Activated CD4-positive, alpha-beta T cell treated with anti-CD3 and anti-CD28 coated beads, Interleukin-2, amount 10 ng/mL, durations not matched to agents 24 days and 14 days (primary cell): ENCODE measurements around the gene TRAM2. TPM values are rescaled to one million over a fixed set of nuclear protein-coding genes. Genes with fewer than 3 reads are reported as not detected.

Source experiments
- DNase-seq: peaks from one replicate; pipeline ENCODE4 v3.0.0; 2022
- H3K27ac Mint-ChIP-seq: one replicate; pipeline ENCODE4 v1.8.0; 2022; ENCODE audit warnings: mild to moderate bottlenecking, mixed read lengths
- H3K27me3 Mint-ChIP-seq: one replicate; pipeline ENCODE4 v1.8.0; 2022; ENCODE audit warnings: mixed read lengths
- H3K36me3 Mint-ChIP-seq: one replicate; pipeline ENCODE4 v1.8.0; 2022; ENCODE audit warnings: low read depth, mild to moderate bottlenecking, mixed read lengths
- H3K4me1 Mint-ChIP-seq: one replicate; pipeline ENCODE4 v1.8.0; 2021; ENCODE audit warnings: mixed read lengths
- H3K4me3 Mint-ChIP-seq: one replicate; pipeline ENCODE4 v1.8.0; 2022; ENCODE audit warnings: mild to moderate bottlenecking, moderate library complexity, mixed read lengths
- H3K9me3 Mint-ChIP-seq: one replicate; pipeline ENCODE4 v1.8.0; 2021; ENCODE audit warnings: mixed read lengths
- intact Hi-C: fragments of 100-400 bp; cut with micrococcal nuclease; formaldehyde crosslinking; loops from one replicate; pipeline ENCODE4 v1.15.1; 2023
- total RNA-seq: library from RNA; stranded (reverse); gene quantifications from 2 replicates; pipeline ENCODE4 v1.2.3, GENCODE V29; 2022

The TRAM2 gene
- total RNA-seq, 1 donor from 2014 or later: 2.6 TPM

DNA sequence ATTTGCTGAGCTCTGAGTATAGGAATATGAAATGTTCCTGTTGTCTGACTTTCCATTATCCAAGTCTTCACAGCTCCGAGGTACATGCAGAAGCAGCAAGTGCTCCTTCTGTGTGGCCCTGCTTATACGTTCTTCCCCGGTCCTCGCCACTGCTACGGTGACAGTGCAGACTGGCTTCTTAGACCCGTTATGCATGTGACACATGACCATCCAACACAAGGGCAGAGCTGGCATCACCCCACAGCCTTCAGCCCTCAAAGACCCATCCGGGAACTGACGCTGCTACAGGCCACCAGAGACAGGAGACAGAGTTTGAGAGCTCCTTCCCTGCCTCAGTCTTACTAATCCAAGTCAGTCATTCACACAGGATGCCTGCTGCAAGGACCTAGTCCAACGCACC is 70.4 kb downstream of the TRAM2 start:
- H3K27me3 Mint-ChIP-seq: no peaks in the 10 kb centered on the region
- no peaks in the 10 kb centered on the region for H3K4me1 Mint-ChIP-seq
- no peaks in the 10 kb centered on the region for H3K9me3 Mint-ChIP-seq
- peaks cover 3% of the 10 kb centered on the region for H3K36me3 Mint-ChIP-seq
- intact Hi-C loops: no loop called here
- no peak for DNase-seq
- no peak overlapping the region for H3K27ac Mint-ChIP-seq
- no peak overlapping the region for H3K4me3 Mint-ChIP-seq

DNA sequence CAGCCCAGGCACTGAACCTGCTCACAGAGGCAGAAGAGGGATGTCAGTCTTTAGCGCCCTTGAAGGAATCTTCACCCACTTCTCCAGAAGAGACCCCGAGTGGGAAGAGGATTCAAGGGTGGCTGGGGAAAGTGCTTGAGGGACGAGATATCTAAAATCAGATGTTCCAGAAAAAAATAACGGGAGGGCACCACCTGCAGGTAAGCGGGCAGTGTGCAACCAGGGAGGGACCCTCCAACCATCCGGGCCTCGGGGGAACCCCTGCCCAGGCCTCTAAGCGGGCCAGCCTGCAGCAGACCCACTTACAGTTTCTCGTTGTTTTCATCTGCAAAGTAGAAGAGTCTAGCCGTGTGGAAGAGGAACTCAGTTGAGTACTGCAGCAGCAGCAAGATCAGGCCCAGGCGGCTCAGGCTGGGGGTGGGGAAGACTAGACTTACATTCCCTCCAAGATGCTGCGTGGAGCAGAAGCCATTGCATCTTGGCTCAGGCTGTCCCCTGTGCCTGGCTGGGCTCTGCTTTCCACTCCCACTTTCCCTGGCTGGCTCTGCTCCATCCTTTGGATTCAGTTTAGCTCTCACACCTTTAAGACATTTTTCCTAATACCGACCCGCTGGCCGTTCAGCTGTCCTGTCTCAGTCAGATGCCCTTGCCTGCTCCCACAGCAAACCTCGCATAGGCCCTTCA is 71.0 kb downstream of the TRAM2 start:
- no peak overlapping the region for H3K27ac Mint-ChIP-seq
- H3K4me3 Mint-ChIP-seq: no peak overlapping the region
- intact Hi-C loops: no loop called here
- H3K27me3 Mint-ChIP-seq: no peaks in the 10 kb centered on the region
- no peak for DNase-seq
- peaks cover 3% of the 10 kb centered on the region for H3K36me3 Mint-ChIP-seq
- no peaks in the 10 kb centered on the region for H3K9me3 Mint-ChIP-seq
- no peaks in the 10 kb centered on the region for H3K4me1 Mint-ChIP-seq

DNA sequence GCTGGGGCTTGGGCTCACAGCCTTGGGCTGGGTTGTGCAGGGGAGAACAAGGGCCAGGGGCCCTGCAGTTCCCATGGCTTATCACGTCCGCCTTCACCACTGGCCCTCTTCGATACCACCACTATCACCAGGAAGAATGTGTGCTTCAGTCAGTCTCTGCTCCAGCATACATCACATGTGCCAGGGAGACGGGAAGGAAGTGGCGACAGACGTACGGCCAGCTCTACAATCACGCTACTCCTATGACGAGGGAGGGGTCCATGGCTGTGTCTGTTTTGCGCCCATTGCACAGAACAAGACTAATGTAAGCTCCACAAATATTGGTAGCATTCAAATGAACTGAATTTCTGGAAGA is 72.1 kb downstream of the TRAM2 start:
- Mint-ChIP-seq H3K4me3 (no peak overlapping the region), H3K4me1 (no peaks in the 10 kb centered on the region), H3K9me3 (no peaks in the 10 kb centered on the region), H3K27ac (no peak overlapping the region), H3K27me3 (no peaks in the 10 kb centered on the region), H3K36me3 (peaks cover 3% of the 10 kb centered on the region)
- intact Hi-C loops: no loop called here
- no peak for DNase-seq

DNA sequence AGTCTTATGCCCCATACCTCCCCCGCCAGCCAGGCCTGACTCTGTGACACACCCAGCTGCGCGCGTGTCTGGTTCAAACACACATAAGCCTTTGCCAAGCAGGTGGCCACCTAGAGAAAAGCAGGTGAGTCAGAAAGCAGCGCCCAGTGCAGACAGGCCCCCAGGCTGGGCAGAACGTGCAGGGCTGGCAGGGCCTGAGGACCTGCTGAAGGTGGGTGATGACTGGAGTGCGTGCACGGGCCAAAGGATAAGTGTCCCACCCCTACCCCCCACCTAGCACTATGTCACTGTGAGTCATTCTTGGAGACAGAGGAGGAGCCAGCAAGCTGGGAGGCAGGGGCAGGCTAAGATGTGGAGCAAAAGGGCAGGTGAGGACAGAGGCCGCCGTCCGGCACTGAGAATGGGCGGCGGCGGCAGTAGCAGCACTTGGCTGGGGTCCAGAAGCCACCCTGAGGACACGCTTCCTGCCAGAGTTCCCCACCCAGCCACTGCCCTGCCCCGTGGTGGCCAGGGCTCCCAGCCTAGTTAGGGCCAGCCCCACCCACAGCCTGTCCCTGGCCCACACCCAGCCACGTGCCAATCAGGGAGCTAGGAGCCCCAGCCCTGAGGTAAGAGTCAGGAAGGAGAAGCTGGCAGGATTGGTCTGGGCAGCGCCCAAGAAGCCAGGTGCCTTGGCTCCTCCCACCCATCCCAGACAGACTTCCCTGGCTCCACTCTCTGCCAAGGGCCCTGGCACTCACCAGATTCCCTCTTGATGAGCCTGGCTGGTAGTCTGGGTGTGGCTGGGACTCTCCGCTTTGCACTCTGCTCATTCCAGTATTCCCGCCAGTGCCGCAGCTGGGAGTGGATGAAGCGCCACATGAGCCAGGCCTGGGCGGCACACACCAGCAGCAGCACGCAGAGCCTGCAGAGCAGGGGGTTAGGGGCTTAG is 72.7 kb downstream of the TRAM2 start:
- no peak overlapping the region for H3K4me3 Mint-ChIP-seq
- H3K36me3 Mint-ChIP-seq: peaks cover 3% of the 10 kb centered on the region
- H3K27ac Mint-ChIP-seq: no peak overlapping the region
- H3K4me1 Mint-ChIP-seq: no peaks in the 10 kb centered on the region
- DNase-seq: no peak
- H3K27me3 Mint-ChIP-seq: no peaks in the 10 kb centered on the region
- intact Hi-C loops: no loop called here
- no peaks in the 10 kb centered on the region for H3K9me3 Mint-ChIP-seq

DNA sequence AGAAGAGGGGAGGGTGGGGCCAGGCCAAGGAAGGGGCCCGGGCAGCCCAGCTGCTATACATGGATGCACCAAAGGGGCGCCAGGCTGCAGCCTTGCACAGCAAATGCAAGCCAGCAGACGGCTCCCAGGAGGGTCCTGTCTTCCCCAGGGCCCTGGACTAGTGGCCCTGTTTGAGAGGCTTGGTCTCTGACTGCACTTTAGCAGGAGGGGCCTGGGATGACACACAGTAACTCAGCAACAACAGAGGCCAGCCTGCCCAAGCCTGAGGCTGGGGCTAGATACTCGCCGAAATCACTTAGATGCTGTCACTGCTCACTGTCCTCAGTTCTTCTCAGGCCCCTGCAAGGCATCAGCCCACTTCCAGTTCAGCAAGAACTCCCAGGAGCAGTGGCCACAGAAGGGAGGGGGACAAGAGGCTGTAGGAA is 73.5 kb downstream of the TRAM2 start:
- Mint-ChIP-seq H3K9me3 (no peaks in the 10 kb centered on the region), H3K27ac (no peak overlapping the region), H3K27me3 (no peaks in the 10 kb centered on the region), H3K4me1 (no peaks in the 10 kb centered on the region), H3K4me3 (no peak overlapping the region), H3K36me3 (no peaks in the 10 kb centered on the region)
- intact Hi-C loops: no loop called here
- DNase-seq: no peak

DNA sequence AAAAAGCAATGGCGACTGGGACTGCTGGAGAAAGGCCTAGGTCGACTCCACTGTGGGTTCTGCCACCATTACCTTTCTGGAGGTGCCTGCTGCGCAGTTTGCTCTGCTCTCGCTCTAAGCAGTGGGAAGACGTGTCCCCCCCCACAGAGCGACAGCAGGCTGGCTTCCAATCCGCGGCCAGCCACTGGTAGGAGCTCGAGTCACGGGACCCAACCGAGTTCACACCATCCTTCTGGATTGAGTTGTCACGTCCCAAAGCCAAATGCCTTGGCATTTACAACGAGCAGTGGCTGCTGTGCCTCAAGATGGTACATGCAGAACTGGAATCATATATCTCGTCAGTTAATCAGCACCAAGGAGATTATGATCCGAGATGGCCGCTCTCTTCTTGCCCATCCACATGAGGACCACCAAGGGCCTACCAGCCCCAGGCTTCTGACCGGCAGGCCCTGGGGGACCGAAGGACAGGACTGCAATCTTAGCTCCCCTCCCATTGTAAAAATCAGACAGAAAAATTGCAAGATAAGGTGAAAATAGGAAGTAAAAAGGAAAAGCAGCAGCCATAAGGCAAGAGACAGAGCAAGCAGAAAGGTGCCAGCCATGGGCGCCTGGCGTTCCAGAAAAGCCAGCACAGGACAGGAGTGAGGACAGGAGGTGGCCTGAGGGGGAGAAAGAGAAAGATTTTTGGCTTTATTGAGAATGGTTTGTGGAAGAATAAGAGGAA is 74.4 kb downstream of the TRAM2 start:
- intact Hi-C loops: no loop called here
- Mint-ChIP-seq H3K9me3 (no peaks in the 10 kb centered on the region), H3K36me3 (no peaks in the 10 kb centered on the region), H3K4me3 (no peak overlapping the region), H3K4me1 (no peaks in the 10 kb centered on the region), H3K27ac (no peak overlapping the region), H3K27me3 (no peaks in the 10 kb centered on the region)
- no peak for DNase-seq

DNA sequence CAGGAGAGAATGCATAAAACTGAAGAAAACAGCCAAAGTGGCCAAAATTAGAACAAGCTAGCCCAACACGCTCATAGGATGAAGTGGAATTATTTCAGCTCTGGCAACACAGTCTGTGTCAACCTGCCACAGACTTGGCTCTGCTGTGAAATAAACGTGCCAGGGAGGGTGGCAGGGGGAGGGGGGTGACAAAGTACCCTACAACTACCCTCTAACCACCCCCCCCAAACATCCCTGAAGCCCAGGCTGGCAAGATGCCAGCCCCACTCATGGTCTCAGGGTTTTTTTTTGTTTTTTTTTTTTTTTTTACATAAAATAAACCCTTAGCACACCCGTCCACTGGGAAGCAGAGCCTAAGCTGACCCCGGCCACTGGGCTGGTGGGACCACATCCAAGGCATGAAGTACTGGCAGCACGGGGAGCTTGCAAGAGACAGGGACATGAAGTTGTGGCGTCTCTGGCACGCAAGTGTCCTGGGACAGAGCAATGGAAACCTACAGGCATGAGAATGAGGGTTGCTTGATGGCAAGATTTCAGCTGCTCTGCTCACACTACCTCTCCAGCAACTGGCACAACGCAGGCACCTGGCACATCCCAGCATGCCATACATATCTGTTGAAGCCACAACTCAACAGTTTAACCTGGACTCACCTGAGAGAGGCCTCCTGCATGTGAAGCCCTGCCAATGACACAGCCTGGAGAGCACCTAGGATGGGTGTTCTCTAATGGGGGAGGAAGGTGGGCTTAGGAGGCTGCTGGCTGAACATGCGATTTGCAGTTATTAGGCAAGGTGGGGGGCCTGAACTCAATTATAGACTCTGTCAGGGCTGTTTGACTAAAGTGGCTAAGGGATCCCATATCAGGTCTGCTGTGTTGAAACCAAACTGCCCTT is 76.4 kb downstream of the TRAM2 start:
- Mint-ChIP-seq H3K9me3 (no peaks in the 10 kb centered on the region), H3K27me3 (no peaks in the 10 kb centered on the region), H3K36me3 (no peaks in the 10 kb centered on the region), H3K27ac (no peak overlapping the region), H3K4me3 (no peak overlapping the region), H3K4me1 (peaks cover 3% of the 10 kb centered on the region)
- no peak for DNase-seq
- intact Hi-C loops: no loop called here

DNA sequence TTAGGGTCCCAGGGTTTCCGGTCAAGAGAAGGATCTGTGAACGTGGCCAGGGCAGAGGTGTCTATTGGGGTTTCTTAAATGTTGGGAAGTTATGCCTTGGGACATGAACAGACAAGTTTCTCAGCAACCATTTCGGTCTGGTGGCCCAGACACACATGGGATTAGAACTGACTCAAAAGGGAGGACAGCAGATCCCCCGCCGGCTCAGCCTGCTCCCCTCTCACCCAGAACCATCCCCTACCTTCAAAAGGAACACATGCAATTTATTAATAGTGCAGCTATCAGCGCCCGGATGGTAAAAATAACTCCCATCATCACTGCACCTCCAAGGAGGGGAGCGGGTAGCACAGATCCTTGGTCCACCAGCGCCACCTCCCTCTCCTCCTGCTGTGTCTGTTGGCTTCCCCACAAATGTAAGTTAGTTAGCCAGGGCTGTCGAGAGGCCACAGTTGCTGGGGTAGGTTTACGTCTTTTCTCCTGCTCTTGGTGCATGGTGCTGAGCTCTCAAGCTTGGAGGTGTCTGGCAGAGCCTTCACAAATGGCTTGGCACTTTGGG is 77.1 kb downstream of the TRAM2 start:
- DNase-seq: no peak
- peaks cover 3% of the 10 kb centered on the region for H3K4me1 Mint-ChIP-seq
- no peak overlapping the region for H3K27ac Mint-ChIP-seq
- H3K9me3 Mint-ChIP-seq: no peaks in the 10 kb centered on the region
- H3K4me3 Mint-ChIP-seq: no peak overlapping the region
- intact Hi-C loops: no loop called here
- H3K27me3 Mint-ChIP-seq: no peaks in the 10 kb centered on the region
- no peaks in the 10 kb centered on the region for H3K36me3 Mint-ChIP-seq

DNA sequence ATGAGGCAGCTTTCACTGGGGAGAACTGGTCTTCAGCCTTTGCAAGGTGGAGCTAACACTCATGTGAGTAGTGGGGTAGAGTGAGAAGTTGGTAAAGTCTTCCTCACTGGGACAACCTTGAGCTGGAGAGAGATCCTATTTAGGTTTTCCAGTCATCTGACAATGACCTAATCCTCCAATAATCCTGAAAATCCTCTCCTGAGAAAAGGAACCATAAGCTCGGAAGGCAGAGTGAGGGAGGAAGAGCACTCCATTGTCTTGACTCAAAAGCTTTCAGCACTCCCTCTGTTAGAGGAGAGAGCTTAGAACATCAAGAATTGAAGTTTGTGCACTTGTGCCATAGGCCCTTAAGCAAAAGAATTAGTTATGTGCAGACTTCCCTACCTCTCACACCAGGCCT is 77.8 kb downstream of the TRAM2 start:
- Mint-ChIP-seq H3K4me1 (peaks cover 4% of the 10 kb centered on the region), H3K4me3 (no peak overlapping the region), H3K27ac (no peak overlapping the region), H3K36me3 (no peaks in the 10 kb centered on the region), H3K27me3 (no peaks in the 10 kb centered on the region), H3K9me3 (no peaks in the 10 kb centered on the region)
- intact Hi-C loops: no loop called here
- DNase-seq: no peak

DNA sequence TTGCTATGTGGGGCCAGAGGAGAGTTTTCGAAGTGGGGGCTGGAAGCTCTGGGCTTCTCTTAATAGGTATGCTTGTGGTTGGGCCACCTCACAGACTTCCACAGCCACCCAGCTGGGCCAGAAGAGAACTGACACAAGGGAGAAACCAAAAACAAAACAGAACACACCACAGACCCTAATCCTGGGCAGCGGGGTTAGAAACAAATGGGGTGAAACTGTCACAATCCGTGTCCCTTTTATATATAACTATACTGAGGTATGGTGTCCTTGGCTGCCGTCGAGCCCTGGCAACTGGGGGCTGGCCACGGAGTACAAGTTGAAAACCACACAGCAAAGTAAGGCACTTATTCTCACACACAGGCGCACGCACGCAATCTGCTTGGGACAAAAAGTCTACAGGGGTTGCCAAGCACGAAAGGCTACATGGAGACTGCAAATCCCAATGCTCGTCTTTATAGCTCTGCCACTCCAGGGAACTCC is 78.3 kb downstream of the TRAM2 start:
- no peak overlapping the region for H3K4me3 Mint-ChIP-seq
- no peaks in the 10 kb centered on the region for H3K9me3 Mint-ChIP-seq
- H3K36me3 Mint-ChIP-seq: no peaks in the 10 kb centered on the region
- no peak overlapping the region for H3K27ac Mint-ChIP-seq
- DNase-seq: no peak
- intact Hi-C loops: no loop called here
- no peaks in the 10 kb centered on the region for H3K27me3 Mint-ChIP-seq
- peaks cover 6% of the 10 kb centered on the region for H3K4me1 Mint-ChIP-seq

DNA sequence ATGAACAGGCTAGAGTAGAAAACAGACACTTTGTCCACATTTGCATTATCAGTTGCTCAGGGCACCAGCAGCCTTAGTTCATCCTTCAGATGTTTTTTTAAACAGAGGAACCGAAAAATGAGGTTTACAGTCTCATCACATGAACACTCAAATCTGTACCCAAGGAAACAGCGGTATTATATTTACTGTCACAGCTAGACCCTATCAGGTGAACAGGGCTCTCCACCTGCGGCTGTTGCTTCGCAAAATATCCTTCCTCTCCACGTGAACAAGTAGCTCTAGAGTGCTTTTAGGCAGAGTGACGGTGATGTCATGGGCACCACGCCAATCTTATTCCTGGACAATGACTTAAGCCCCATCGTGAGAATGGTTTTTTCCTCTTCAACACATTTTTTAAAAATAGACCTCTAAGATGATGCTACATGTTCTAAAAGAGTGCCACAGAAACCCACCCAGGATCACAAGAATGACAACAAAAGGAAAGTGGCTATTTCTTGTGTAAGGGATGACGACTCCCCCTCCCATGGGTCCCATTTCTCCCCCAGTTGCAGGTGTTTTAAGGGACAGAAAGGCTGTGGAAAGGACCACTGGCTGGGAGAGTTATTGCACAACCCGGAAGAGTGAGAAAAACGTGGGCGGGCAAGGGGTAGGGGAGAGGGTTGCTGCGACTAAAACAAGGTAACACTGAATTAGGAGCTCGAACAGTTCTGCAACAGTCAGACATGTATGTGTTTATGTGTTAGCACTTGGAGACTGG is 79.0 kb downstream of the TRAM2 start:
- H3K36me3 Mint-ChIP-seq: no peaks in the 10 kb centered on the region
- H3K27me3 Mint-ChIP-seq: no peaks in the 10 kb centered on the region
- intact Hi-C loops: no loop called here
- no peaks in the 10 kb centered on the region for H3K9me3 Mint-ChIP-seq
- H3K27ac Mint-ChIP-seq: no peak overlapping the region
- DNase-seq: no peak
- peaks cover 9% of the 10 kb centered on the region for H3K4me1 Mint-ChIP-seq
- H3K4me3 Mint-ChIP-seq: no peak overlapping the region

DNA sequence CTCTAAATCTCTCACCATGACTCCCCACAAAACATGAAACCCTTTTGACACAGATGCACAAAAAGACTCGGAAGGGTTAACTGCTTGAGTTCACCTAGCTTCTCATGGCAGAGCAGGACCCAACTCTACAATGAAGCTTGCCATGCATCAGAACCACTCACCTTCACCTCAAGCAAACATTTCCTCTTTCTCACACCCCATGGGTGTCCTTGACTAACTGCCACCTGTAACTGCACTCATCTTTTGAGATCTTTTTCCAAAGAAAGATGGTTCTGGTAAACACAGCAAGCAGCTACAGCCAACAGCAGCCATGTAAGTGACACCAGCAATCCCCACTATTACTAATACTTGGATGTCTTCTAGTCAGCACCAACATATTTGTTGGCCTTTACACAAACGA is 80.2 kb downstream of the TRAM2 start:
- intact Hi-C loops: no loop called here
- Mint-ChIP-seq H3K4me1 (peaks cover 13% of the 10 kb centered on the region), H3K27ac (no peak overlapping the region), H3K36me3 (no peaks in the 10 kb centered on the region), H3K4me3 (no peak overlapping the region), H3K9me3 (no peaks in the 10 kb centered on the region), H3K27me3 (no peaks in the 10 kb centered on the region)
- DNase-seq: no peak
